ENCODE measurements around the gene CCDC50.

CCDC50 gene

DNA sequence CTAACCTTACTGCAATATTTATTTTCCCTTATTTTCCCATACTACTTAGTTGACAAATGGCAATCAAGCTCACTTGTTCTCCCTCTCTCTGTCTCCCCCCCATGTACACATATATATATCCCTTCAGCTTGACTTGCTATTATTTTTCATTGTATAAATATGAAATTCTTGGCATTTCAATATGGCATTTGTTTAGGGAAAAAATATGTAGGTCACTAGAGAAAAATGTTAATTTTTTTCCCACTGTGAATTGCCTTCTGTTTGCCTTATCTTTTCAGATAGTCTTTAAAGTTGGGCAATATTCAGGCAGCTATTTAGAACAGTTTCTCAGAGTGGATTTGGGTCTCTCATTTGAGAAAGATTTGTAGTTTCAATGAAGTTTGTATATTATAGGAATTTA, 64.0 kb downstream of the CCDC50 start:
- Histone ChIP-seq H3K9ac (ENCODE audit: low read depth, low read length) (no peak overlapping the region), H3K27ac (ENCODE audit: low read length) (no peak overlapping the region), H2AFZ (ENCODE audit: low read depth, low read length) (no peak overlapping the region), H3K4me2 (ENCODE audit: insufficient read depth, low read length) (no peak overlapping the region), H3K4me1 (ENCODE audit: insufficient read depth, low read length) (no peaks in the 10 kb centered on the region), H3K79me2 (ENCODE audit: insufficient read depth, low read length) (no peaks in the 10 kb centered on the region), H3K36me3 (ENCODE audit: insufficient read depth, low read length) (no peaks in the 10 kb centered on the region), H4K20me1 (ENCODE audit: insufficient read depth, low read length) (no peaks in the 10 kb centered on the region), H3K4me3 (ENCODE audit: low read depth in 1 of 2, low read length in 2 of 2) (no peak overlapping the region), H3K9me3 (ENCODE audit: insufficient read depth, low read length, severe bottlenecking) (no peaks in the 10 kb centered on the region), H3K27me3 (ENCODE audit: insufficient read depth, low read length, poor library complexity) (no peaks in the 10 kb centered on the region)
- no peak for ATAC-seq (ENCODE audit: insufficient read depth, low read depth)
- TF ChIP-seq, protein P1, sequence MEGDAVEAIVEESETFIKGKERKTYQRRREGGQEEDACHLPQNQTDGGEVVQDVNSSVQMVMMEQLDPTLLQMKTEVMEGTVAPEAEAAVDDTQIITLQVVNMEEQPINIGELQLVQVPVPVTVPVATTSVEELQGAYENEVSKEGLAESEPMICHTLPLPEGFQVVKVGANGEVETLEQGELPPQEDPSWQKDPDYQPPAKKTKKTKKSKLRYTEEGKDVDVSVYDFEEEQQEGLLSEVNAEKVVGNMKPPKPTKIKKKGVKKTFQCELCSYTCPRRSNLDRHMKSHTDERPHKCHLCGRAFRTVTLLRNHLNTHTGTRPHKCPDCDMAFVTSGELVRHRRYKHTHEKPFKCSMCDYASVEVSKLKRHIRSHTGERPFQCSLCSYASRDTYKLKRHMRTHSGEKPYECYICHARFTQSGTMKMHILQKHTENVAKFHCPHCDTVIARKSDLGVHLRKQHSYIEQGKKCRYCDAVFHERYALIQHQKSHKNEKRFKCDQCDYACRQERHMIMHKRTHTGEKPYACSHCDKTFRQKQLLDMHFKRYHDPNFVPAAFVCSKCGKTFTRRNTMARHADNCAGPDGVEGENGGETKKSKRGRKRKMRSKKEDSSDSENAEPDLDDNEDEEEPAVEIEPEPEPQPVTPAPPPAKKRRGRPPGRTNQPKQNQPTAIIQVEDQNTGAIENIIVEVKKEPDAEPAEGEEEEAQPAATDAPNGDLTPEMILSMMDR (IDR thresholded peaks at IDR 0.05; ENCODE audit: borderline replicate concordance, extremely low read depth, low read length, poor library complexity, severe bottlenecking): no peak
- TF ChIP-seq EZH2 (IDR thresholded peaks at IDR 0.05; ENCODE audit: borderline replicate concordance, low read depth, low read length, severe bottlenecking): no peak
- no peak for DNase-seq

DNA sequence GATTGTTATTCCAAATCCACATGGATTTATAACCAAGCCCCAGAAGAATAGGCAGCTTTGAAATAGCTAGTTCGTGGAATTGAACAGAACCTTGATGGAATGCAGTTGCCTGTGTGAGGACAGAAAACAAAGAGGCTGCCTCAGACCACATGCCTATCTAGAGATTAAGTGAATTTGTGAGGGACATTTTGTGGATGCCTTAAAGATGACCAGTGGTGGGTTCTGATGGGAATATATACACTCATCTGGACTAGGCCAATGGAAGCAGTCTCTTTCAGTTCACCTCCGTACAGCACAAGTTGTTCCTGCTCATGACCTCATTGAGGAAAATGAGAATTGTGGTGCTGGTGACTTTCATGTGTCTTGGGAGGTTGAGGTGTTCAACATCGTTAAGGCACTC, 68.6 kb downstream of the CCDC50 start:
- Histone ChIP-seq H3K36me3 (ENCODE audit: insufficient read depth, low read length) (no peaks in the 10 kb centered on the region), H3K9me3 (ENCODE audit: insufficient read depth, low read length, severe bottlenecking) (no peaks in the 10 kb centered on the region), H2AFZ (ENCODE audit: low read depth, low read length) (no peak overlapping the region), H3K9ac (ENCODE audit: low read depth, low read length) (no peak overlapping the region), H3K79me2 (ENCODE audit: insufficient read depth, low read length) (no peaks in the 10 kb centered on the region), H3K4me3 (ENCODE audit: low read depth in 1 of 2, low read length in 2 of 2) (no peak overlapping the region), H3K27ac (ENCODE audit: low read length) (no peak overlapping the region), H3K4me2 (ENCODE audit: insufficient read depth, low read length) (no peak overlapping the region), H3K4me1 (ENCODE audit: insufficient read depth, low read length) (no peaks in the 10 kb centered on the region), H3K27me3 (ENCODE audit: insufficient read depth, low read length, poor library complexity) (no peaks in the 10 kb centered on the region), H4K20me1 (ENCODE audit: insufficient read depth, low read length) (no peaks in the 10 kb centered on the region)
- no peak for TF ChIP-seq EZH2 (IDR thresholded peaks at IDR 0.05; ENCODE audit: borderline replicate concordance, low read depth, low read length, severe bottlenecking)
- TF ChIP-seq, protein P1 (IDR thresholded peaks at IDR 0.05; ENCODE audit: borderline replicate concordance, extremely low read depth, low read length, poor library complexity, severe bottlenecking): no peak
- ATAC-seq (ENCODE audit: insufficient read depth, low read depth): no peak
- DNase-seq: no peak

DNA sequence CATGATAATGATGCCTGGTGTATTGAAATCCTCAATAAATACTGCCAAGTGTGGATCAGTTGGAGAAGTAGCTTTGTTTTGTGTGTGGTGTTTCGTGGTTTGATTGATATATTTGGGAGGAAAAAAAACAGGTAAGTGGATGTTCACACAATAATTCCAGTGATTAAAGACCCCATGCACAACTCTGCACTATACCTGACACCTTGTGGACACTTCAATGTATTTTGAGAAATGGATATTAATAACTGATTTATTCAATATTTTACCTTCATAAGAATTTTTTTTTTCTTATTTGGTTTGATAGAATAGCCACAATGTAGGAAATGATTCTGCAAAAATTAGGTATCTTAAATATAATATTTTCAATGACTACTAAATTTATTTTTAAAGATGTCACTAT, 69.4 kb downstream of the CCDC50 start:
- no peak for DNase-seq
- H4K20me1 ChIP-seq (ENCODE audit: insufficient read depth, low read length): no peaks in the 10 kb centered on the region
- H2AFZ ChIP-seq (ENCODE audit: low read depth, low read length): no peak overlapping the region
- H3K27ac ChIP-seq (ENCODE audit: low read length): no peak overlapping the region
- no peaks in the 10 kb centered on the region for H3K27me3 ChIP-seq (ENCODE audit: insufficient read depth, low read length, poor library complexity)
- no peak overlapping the region for H3K9ac ChIP-seq (ENCODE audit: low read depth, low read length)
- no peaks in the 10 kb centered on the region for H3K9me3 ChIP-seq (ENCODE audit: insufficient read depth, low read length, severe bottlenecking)
- no peak overlapping the region for H3K4me2 ChIP-seq (ENCODE audit: insufficient read depth, low read length)
- no peaks in the 10 kb centered on the region for H3K36me3 ChIP-seq (ENCODE audit: insufficient read depth, low read length)
- ATAC-seq (ENCODE audit: insufficient read depth, low read depth): no peak
- TF ChIP-seq EZH2 (IDR thresholded peaks at IDR 0.05; ENCODE audit: borderline replicate concordance, low read depth, low read length, severe bottlenecking): no peak
- TF ChIP-seq, protein P1 (IDR thresholded peaks at IDR 0.05; ENCODE audit: borderline replicate concordance, extremely low read depth, low read length, poor library complexity, severe bottlenecking): no peak
- no peaks in the 10 kb centered on the region for H3K4me1 ChIP-seq (ENCODE audit: insufficient read depth, low read length)
- no peaks in the 10 kb centered on the region for H3K79me2 ChIP-seq (ENCODE audit: insufficient read depth, low read length)
- H3K4me3 ChIP-seq (ENCODE audit: low read depth in 1 of 2, low read length in 2 of 2): no peak overlapping the region

DNA sequence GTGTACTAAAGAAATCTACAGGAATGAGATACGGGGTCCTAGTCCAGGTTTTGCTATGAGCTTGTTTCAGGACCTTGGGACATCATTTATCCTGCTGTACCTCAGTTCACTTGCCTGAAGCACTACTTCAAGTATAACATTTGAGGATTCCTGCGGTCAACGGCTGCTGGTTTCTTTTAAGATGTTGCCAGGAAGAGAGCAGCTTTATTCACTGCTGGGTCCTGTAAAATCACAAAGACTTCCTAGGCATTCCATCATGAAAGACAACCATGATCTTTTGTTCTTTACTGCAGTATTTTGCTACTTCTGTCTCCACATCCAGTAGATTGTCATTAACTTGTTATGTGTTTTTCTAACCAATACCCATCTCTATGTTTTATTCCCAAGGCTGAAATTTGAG, 70.7 kb downstream of the CCDC50 start:
- no peaks in the 10 kb centered on the region for H4K20me1 ChIP-seq (ENCODE audit: insufficient read depth, low read length)
- no peaks in the 10 kb centered on the region for H3K27me3 ChIP-seq (ENCODE audit: insufficient read depth, low read length, poor library complexity)
- H2AFZ ChIP-seq (ENCODE audit: low read depth, low read length): no peak overlapping the region
- H3K27ac ChIP-seq (ENCODE audit: low read length): no peak overlapping the region
- ATAC-seq (ENCODE audit: insufficient read depth, low read depth): no peak
- no peak overlapping the region for H3K4me2 ChIP-seq (ENCODE audit: insufficient read depth, low read length)
- DNase-seq: no peak
- no peaks in the 10 kb centered on the region for H3K9me3 ChIP-seq (ENCODE audit: insufficient read depth, low read length, severe bottlenecking)
- H3K36me3 ChIP-seq (ENCODE audit: insufficient read depth, low read length): no peaks in the 10 kb centered on the region
- TF ChIP-seq, protein P1 (IDR thresholded peaks at IDR 0.05; ENCODE audit: borderline replicate concordance, extremely low read depth, low read length, poor library complexity, severe bottlenecking): no peak
- TF ChIP-seq EZH2 (IDR thresholded peaks at IDR 0.05; ENCODE audit: borderline replicate concordance, low read depth, low read length, severe bottlenecking): no peak
- no peaks in the 10 kb centered on the region for H3K4me1 ChIP-seq (ENCODE audit: insufficient read depth, low read length)
- H3K4me3 ChIP-seq (ENCODE audit: low read depth in 1 of 2, low read length in 2 of 2): no peak overlapping the region
- no peaks in the 10 kb centered on the region for H3K79me2 ChIP-seq (ENCODE audit: insufficient read depth, low read length)
- no peak overlapping the region for H3K9ac ChIP-seq (ENCODE audit: low read depth, low read length)
